Vein endothelial cell (primary cell): ENCODE results near the gene LACTB. TPM values are rescaled to one million over a fixed set of nuclear protein-coding genes. Genes with fewer than 3 reads are reported as not detected.

Experiments used
- total RNA-seq: library from RNA; depleted of rRNA; stranded (reverse); fragments of >200 nt; gene quantifications from 2 replicates; pipeline ENCODE4 v1.2.3, GENCODE V29; 2012

The LACTB gene
- total RNA-seq = 28.1 and 29.7 TPM in 2 replicates

DNA sequence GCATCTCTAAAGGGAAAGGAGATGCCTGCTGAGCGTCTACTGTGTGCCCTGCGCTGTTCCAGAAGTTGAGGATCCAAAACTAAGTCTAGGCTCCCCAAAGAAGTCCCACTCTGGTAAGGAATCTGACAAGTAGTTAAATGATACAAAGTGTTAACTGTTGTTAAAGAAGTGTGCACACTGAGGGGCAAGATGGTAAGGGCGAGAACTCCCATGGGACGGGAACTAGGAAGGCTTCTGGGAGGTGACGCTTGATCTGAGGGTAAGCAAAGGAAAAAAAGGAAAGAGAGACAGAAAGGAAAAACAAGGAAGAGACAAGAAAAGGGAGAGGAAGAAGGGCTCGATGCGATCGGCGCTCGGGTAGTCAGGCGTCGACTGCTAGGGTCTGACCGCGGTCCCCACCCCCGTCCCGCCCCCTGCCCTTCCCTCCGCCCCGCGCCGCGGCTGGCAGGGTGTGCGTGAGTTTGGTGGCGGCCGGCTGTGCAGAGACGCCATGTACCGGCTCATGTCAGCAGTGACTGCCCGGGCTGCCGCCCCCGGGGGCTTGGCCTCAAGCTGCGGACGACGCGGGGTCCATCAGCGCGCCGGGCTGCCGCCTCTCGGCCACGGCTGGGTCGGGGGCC is at the start of gene LACTB:
LACTB (plus strand) TSS at position 480 of the 620 bp plus-strand sequence; CDS start at position 491, 11 bp downstream.

DNA sequence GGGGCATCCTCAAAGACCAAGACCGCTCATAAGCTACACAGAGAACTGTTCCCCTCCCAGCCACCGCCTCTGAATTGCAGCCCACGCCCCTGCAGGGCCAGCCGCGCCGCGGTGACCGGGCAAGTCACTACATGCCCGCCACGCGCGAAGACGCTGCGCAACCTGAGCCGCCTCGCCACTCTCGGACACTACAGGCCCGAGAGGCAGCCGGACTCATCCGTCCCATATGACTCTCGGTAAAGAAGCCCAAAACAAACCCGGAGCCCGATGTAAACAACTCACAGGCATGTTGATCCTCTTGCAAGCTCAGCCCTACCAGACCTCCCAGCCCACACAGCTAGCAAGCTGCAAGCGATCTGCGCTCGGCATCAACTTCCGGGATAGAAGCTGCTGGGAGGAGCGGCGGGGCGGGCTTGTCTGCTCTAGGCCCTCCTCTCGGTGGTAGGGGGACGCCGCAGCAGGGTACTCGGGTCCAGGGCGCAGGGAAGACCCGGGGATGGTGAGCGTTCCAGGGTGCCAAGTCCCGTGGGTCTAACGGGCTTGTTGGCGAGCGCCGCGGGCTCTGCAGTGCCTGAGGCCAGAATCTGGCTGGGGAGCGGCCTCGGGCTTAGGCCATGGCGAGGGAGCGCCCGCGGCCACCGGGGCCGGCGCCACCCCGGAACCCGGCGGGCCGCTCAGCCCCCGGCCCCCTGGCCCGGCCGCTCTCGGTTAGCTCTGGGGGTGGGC is 35.6 kb downstream of the LACTB start, which contains the start of gene RPS27L:
RPS27L (minus strand) TSS at position 360 of the 726 bp plus-strand sequence; CDS start at position 288, 72 bp downstream.

GRCh38 chr15:63188926-63189871 is 67.5 kb downstream of the LACTB start, which contains the start of gene RAB8B:
RAB8B (plus strand) TSS chr15:63189606; CDS start chr15:63189625, 19 bp downstream.

Other genes starting within 250 kb of the LACTB start
- gene TPM1, start 79.1 kb upstream of the LACTB start, total RNA-seq = 282 and 616 TPM in 2 replicates
- 122 and 232 TPM in 2 replicates for gene RPS27L, start 35.6 kb downstream of the LACTB start, total RNA-seq
- gene RAB8B, start 67.7 kb downstream of the LACTB start, total RNA-seq = 67.0 and 75.5 TPM in 2 replicates
- 14.4 and 17.8 TPM in 2 replicates for gene APH1B, start 155.7 kb downstream of the LACTB start, total RNA-seq